Right cardiac atrium (tissue), 5 donors: ENCODE data around the gene WIZ. TPM values are rescaled to one million over a fixed set of nuclear protein-coding genes. Genes with fewer than 3 reads are reported as not detected.
"Not testable (repeated sequence)": the region's sequence is repeated elsewhere in the genome, so short reads cannot be mapped to it uniquely, and the experiment has no call there.

Experiments used
- ATAC-seq, 2 donors: fragments of 200-7000 bp; cut with Tn5 transposase; one replicate each; pipeline versions ENCODE4 v1.8.0 to v1.9.1; 2020; ENCODE audit warnings: moderate library complexity in 2 of 2, mild to moderate bottlenecking in 1 of 2
- DNase-seq, 3 donors: peaks; one replicate each; pipeline ENCODE4 v3.0.0-alpha.2; 2020
- H3K27ac ChIP-seq: one replicate; pipeline ENCODE4 v1.5.1; 2013; ENCODE audit warnings: mild to moderate bottlenecking, low read length, control low read depth, moderate library complexity
- H3K27me3 ChIP-seq: one replicate; pipeline ENCODE4 v1.6.1; 2013; ENCODE audit not compliant: control insufficient read depth, insufficient read depth
- H3K4me1 ChIP-seq: one replicate; pipeline ENCODE4 v1.6.1; 2013; ENCODE audit warnings: low read length; ENCODE audit not compliant: control insufficient read depth, insufficient read depth
- H3K4me3 ChIP-seq: one replicate; pipeline ENCODE4 v1.5.1; 2013; ENCODE audit warnings: low read length, control low read depth
- H3K9me3 ChIP-seq: one replicate; pipeline ENCODE4 v1.6.1; 2013; ENCODE audit warnings: low read length; ENCODE audit not compliant: control insufficient read depth
- WGBS: extraction: QIAGEN DNeasy Blood & Tissue Kit; methylation state at CpG from one replicate; pipeline ENCODE4 v1.1.7; 2013; 5-methylcytosine and 5-hydroxymethylcytosine counted together
- intact Hi-C, 4 donors: fragments of 100-400 bp; cut with DNase I; formaldehyde crosslinking; loops; one replicate each; pipeline versions ENCODE4 v1.11.0 to v1.14.0; 2022 to 2023
- polyA plus RNA-seq: library from polyadenylated mRNA; stranded (reverse); fragments of 200-250 nt; gene quantifications from one replicate; pipeline ENCODE4 v1.2.3, GENCODE V29; 2013
- total RNA-seq, 4 donors: library from RNA; stranded (reverse); fragmentation: NEBNext Ultra II Directional; extraction: Animal tissue kit (Norgen Biotek cat#: 25700); gene quantifications; one replicate each; pipeline ENCODE4 v1.2.1, GENCODE V29; 2021
- donor health status: healthy with polysubstance abuse.
- donor health status: DM: no; HTN: yes; CAD: no.
- donor health status: DM: no; HTN: no; CAD: no.
- donor health status: DM: no; HTN: yes; CAD: no; lungs with severe emphysema.
- donor health status: DM: yes; HTN: yes; CAD: no.

The WIZ gene
- total and polyA plus RNA-seq, 5 donors, result 28.0 to 36.5 (median 31.2) TPM

- intact Hi-C loops, result no loop called here
- DNase-seq, result no peak
These were observed 30.2 kb downstream of the WIZ start for GRCh38 chr19:15419413-15420025.

GRCh38 chr19:15418579-15419412 is 31.0 kb downstream of the WIZ start, which contains the start of gene AKAP8L:
TSS of gene AKAP8L (minus strand) at chr19:15418988. CDS start at chr19:15418923, 65 bp downstream.
- ATAC-seq (peak; percentile 97), DNase-seq (peak; percentile 99 to 100 (median 99))
- H3K27ac ChIP-seq, result peak within 1 kb of the TSS; percentile 78
- H3K4me3 ChIP-seq, result peak within 1 kb of the TSS; percentile 70
- under 1% methylated on average over 61 of the region's 61 CpGs for WGBS
- H3K9me3 ChIP-seq, result no peaks in the 10 kb centered on the region
- H3K4me1 ChIP-seq, result peaks cover 10% of the 10 kb centered on the region
- H3K27me3 ChIP-seq, result no peaks in the 10 kb centered on the region
- intact Hi-C loops, result no loop called here

More at GRCh38 chr19:15419413-15420025, 30.2 kb downstream of the WIZ start:
- no peak for ATAC-seq
- Histone ChIP-seq H3K4me1 (peaks cover 10% of the 10 kb centered on the region), H3K9me3 (no peaks in the 10 kb centered on the region), H3K27ac (no peak overlapping the region), H3K27me3 (no peaks in the 10 kb centered on the region), H3K4me3 (peak overlapping the region; percentile 52)
- WGBS, result 28% methylated on average over 16 of the region's 16 CpGs

GRCh38 chr19:15418231-15418578 is 31.6 kb downstream of the WIZ start:
- intact Hi-C loops, result no loop called here
- H3K27me3 ChIP-seq, result no peaks in the 10 kb centered on the region
- peaks cover 10% of the 10 kb centered on the region for H3K4me1 ChIP-seq
- H3K9me3 ChIP-seq, result no peaks in the 10 kb centered on the region
- under 1% methylated on average over 16 of the region's 16 CpGs for WGBS
- DNase-seq, result peak in 1 of 3 donors; percentile 75
- peak in 1 of 2 donors; percentile 1 for ATAC-seq
- H3K27ac ChIP-seq, result peak overlapping the region; percentile 78
- H3K4me3 ChIP-seq, result peak overlapping the region; percentile 70

GRCh38 chr19:15417699-15418098 is 32.1 kb downstream of the WIZ start:
- ATAC-seq, result no peak
- no peaks in the 10 kb centered on the region for H3K9me3 ChIP-seq
- H3K27me3 ChIP-seq, result no peaks in the 10 kb centered on the region
- H3K27ac ChIP-seq, result peak overlapping the region; percentile 78
- intact Hi-C loops, result no loop called here
- peak overlapping the region; percentile 70 for H3K4me3 ChIP-seq
- peaks cover 12% of the 10 kb centered on the region for H3K4me1 ChIP-seq
- peak in 1 of 3 donors; percentile 34 for DNase-seq
- 4% methylated on average over 9 of the region's 9 CpGs for WGBS

GRCh38 chr19:15412832-15413231 is 36.9 kb downstream of the WIZ start:
- ATAC-seq (no peak), DNase-seq (no peak)
- Histone ChIP-seq H3K4me3 (no peak overlapping the region), H3K27me3 (no peaks in the 10 kb centered on the region), H3K9me3 (no peaks in the 10 kb centered on the region), H3K4me1 (peaks cover 18% of the 10 kb centered on the region), H3K27ac (peak overlapping the region; percentile 31)
- intact Hi-C loops, result no loop called here
- 69% methylated on average over 4 of the region's 4 CpGs for WGBS

- H3K9me3 ChIP-seq, H3K27me3 ChIP-seq, H3K27ac ChIP-seq, DNase-seq, intact Hi-C loops, ATAC-seq, H3K4me3 ChIP-seq: not testable (repeated sequence)
- H3K4me1 ChIP-seq, result peaks cover 13% of the 10 kb centered on the region
- WGBS, result 78% methylated on average over 2 of the region's 2 CpGs
These were observed 38.4 kb downstream of the WIZ start for GRCh38 chr19:15411351-15411750.

- intact Hi-C loops, result no loop called here
- ATAC-seq, result no peak
- Histone ChIP-seq H3K9me3 (no peaks in the 10 kb centered on the region), H3K4me1 (peaks cover 14% of the 10 kb centered on the region), H3K27me3 (no peaks in the 10 kb centered on the region), H3K4me3 (no peak overlapping the region), H3K27ac (peak overlapping the region; percentile 85)
- DNase-seq, result no peak
- 26% methylated on average over 3 of the region's 3 CpGs for WGBS
These were observed 45.0 kb downstream of the WIZ start for GRCh38 chr19:15404780-15405211.

GRCh38 chr19:15404097-15404779 is 45.5 kb downstream of the WIZ start:
- Histone ChIP-seq H3K4me1 (peaks cover 12% of the 10 kb centered on the region), H3K27me3 (no peaks in the 10 kb centered on the region), H3K27ac (peak overlapping the region; percentile 85), H3K4me3 (no peak overlapping the region), H3K9me3 (no peaks in the 10 kb centered on the region)
- WGBS, result 42% methylated on average over 7 of the region's 7 CpGs
- DNase-seq, result peak in 2 of 3 donors; percentile 68 to 79
- peak; percentile 60 to 72 for ATAC-seq
- intact Hi-C loops, result no loop called here

GRCh38 chr19:15403151-15403531 is 46.6 kb downstream of the WIZ start:
- DNase-seq, result no peak
- H3K27ac ChIP-seq, result peak overlapping the region; percentile 75
- WGBS, result 78% methylated on average over 10 of the region's 10 CpGs
- no peak overlapping the region for H3K4me3 ChIP-seq
- H3K9me3 ChIP-seq, result no peaks in the 10 kb centered on the region
- ATAC-seq, result no peak
- H3K4me1 ChIP-seq, result peaks cover 12% of the 10 kb centered on the region
- intact Hi-C loops, result no loop called here
- no peaks in the 10 kb centered on the region for H3K27me3 ChIP-seq

- Histone ChIP-seq H3K4me3 (no peak overlapping the region), H3K9me3 (no peaks in the 10 kb centered on the region), H3K4me1 (peaks cover 12% of the 10 kb centered on the region), H3K27me3 (no peaks in the 10 kb centered on the region), H3K27ac (peak overlapping the region; percentile 75)
- WGBS, result 70% methylated on average over 15 of the region's 15 CpGs
- intact Hi-C loops, result no loop called here
- ATAC-seq (peak; percentile 47 to 72), DNase-seq (peak in 2 of 3 donors; percentile 67 to 81)
These were observed 47.2 kb downstream of the WIZ start for GRCh38 chr19:15402411-15403150.
